HG02763 (cell line): ENCODE results near the gene BCAS1.

ENCODE experiments used
- ATAC-seq: cut with Tn5 transposase; IDR thresholded peaks from one replicate; pipeline ENCODE4 v1.9.1; 2021; ENCODE audit warnings: mild to moderate bottlenecking, moderate library complexity; ENCODE audit not compliant: unreplicated experiment

The BCAS1 gene

DNA sequence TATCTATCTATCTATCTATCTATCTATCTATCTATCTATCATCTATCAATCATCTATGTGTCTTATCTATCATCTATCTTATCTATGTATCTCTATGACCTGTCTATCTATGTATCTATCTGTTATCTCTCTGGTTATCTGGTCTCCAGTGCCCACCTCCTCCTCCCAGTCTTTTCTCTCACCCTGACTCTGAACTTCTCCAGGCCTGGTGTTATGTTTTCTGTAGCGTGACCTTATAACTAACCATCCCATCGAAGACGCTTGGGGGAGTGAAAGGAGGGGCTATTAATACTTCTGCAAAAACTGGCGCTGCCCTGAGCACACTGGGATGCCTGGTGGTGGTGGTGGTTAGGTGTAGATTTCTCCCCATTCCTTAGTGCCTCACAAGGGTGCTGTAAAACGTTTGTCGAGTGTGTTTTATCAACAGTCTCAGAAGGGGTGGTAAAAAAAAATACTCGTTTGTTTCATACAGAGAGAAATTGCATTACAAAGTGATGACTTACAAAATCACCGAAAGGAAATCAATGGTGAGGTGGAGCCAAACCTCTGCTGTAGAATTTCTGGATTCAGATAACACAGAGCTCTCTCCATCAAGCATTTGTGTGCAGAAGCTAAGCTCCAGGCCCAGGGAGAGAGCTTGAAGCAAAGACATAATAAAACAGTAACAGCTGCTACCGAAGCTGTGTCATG, 156.2 kb downstream of the BCAS1 start:
- ATAC-seq = no peak

DNA sequence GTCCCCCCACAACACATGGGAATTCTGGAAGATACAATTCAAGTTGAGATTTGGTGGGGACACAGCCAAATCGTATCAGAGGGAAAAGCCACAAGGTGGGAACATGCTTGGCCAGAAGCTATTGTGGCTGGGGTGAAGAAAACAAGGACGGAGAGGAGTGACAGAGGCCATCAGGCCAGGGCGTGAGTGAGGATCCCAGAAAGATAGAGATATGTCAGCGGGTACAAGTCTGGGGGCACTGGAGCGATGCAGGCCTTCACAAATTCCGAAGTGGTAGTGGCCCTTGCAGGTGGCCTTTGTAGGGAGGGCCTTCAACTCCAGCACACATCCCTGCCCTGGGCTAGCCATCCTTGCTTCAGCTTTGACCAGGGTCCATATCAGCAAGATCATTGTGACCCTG, 159.1 kb downstream of the BCAS1 start:
- ATAC-seq = no peak

GRCh38 chr20:53910351-53911002, 159.9 kb downstream of the BCAS1 start:
- no peak for ATAC-seq

DNA sequence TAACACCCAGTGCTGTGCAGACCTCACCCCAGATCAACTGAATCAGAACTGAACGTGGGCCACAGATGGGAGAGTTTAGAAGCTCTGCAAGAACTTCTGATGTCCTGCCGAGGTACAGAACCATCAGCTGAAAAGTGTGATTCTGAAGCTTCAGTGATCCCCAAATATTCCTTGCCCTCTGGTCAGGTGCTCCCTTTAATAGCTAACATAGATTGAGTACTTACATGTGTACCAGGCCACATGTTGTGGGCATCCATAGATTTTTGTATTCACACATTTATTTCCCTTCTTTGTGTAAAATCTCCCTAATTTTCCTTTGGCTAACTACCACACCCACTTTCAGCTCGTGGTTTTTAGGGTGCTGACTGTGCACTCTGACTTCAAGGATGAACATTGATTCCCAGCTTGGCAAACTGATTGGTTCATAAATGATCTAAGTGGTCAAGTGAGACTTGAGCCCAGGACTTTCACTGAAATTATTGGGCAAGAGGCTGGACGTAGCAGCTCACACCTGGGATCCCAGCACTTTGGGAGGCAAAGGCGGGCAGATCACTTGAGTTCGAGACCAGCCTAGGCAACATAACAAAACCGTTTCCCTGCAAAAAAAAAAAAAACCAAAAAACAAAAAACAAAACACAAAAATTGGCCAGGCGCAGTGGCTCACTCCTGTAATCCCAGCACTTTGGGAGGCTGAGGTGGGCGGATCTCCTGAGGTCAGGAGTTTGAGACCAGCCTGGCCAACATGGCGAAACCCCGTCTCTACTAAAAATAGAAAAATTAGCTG, 162.2 kb downstream of the BCAS1 start:
- ATAC-seq = no peak

GRCh38 chr20:53905820-53906191, 164.6 kb downstream of the BCAS1 start:
- ATAC-seq = no peak

DNA sequence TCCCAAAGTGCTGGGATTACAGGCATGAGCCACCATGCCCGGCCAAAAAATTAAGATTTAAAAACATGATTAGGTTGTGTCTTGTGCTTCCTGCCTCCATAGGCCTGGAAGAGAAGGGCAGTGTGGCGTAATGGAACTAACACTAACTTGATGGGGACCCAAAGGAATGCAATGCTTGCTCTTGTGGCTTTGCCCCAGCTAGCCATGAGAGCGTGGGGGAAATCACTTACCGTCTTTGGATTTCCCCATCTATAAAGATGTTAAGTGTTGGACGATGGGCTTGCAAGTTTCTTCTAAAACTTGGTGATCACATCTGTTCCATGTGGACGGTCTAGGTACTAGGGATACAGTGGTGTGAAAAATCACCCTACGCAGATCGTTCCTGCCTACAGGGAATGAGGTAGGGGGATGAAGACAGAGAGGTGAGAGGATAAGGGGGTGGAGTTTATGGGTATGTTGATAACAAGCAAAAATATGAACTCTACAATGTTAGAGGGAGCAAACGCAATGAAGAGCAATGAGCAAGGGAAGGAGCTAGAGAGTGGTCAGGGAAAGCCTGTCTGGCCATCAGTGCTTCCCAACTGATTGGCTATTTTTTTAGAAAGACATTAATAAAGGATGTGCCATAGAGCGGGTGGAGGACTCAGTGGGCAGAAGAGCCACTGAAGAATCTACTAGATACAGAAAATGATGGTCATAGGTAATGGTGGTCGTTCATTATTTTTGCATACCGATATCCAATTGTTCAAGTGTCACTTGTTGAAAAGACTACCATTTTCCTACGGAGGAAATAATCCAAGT, 165.2 kb downstream of the BCAS1 start:
- no peak for ATAC-seq

DNA sequence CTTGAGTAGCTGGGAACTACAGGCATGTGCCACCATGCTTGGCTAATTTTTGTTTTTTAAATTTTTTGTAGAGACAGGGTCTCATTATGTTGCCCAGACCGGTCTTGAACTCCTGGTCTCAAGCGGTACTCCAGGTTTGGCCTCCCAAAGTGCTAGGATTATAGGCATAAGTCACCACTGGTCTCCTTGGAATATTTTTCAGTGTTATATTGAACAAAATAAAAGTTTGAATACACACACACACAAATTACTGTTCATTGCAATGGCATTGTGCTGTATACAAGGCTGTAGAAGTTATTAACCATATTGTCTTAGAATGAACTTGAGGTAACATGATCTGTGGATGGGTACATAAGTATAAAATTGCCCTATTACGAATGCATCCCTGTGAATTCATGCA, 166.1 kb downstream of the BCAS1 start:
- ATAC-seq = no peak

DNA sequence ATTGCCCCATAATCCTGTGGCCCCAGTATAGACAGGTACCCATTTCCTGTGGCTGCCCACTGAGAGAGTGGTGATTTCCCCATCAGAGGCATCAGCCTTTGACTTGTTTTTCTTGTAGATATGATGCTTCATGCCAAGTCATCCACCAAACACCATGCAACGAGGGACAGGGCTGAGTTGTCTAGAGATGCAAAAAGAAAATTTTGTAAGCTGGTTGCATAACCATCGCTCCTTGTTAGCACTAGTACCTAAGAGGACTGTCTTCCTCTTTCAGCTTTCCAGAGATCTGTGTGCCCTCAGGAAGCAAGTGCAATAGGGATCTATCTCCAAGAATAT, 166.8 kb downstream of the BCAS1 start:
- ATAC-seq = no peak

DNA sequence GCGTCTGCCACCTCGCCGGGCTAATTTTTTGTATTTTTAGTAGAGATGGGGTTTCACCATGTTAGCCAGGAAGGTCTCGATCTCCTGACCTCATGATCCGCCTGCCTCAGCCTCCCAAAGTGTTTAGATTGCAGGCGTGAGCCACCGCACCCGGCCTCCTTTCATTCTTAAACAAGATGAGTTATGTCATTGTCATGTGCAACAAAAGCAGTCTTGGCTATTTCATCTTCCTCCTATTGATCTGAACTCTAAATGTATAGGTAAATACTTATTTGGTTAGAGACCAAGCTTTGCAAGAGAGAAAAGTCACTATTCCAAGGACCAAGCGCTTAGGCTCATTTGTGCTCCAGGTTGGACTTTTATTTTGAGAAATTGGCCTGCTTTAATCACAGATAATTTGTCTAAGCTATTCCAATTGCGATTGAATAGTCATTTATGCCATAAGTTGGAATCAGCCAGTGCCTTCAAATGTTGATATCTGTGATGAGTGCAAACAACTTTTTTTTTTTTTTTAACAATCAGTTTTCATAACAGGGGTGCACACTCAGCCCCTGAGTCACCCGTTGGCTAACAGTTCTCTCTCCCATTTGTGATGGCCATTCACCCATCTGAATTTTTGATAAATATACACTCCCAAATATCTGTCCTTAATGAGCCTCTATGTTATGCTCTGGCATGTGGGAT, 167.3 kb downstream of the BCAS1 start:
- no peak for ATAC-seq

GRCh38 chr20:53901497-53902096, 168.8 kb downstream of the BCAS1 start:
- ATAC-seq = no peak

DNA sequence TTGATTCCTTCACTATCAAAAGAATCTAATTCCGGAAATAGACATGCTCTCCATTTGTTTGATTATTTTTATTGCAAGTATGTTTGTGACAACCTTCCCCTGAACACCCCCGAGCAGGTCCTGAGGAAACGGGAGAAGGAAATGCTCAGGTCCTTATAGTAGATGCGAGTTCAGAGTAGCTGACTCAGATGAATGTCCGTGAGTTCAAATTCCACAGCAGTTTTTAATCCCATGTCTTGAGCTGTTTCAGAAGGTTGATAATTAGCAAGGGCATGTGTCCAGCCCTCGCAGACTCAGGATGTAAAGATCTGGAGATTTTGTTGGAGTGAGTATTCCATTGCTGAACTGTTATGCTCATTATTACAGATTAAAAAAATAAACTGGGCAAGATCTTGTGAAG, 169.3 kb downstream of the BCAS1 start:
- no peak for ATAC-seq

DNA sequence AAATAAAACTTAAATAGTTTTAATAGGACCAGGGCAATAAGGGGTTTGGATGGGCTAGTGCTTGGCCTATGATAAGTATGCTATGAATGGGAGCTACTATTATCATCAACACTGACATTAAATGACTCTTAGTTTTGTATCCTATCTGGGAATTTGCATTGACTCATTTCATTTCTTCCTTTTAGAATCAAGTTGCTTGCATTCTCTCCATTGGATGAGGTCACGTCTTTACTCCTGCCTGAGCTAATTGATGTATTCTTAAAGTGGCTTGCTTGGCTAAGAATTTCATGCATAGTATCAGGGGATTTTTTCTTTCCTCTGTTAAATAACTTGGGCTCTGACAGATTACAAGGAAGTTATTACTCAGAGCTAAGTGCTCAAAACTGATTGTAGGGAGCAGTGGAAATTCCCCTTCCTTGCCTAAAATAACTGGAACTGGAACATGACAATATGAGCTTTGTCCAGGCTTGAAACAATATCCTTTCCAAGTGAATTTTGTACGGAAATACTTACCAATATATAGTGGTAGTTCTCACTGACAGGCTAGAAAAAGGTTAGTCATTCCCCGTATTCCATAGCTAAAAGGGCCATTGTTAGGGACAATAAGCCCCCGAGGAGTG, 169.9 kb downstream of the BCAS1 start:
- no peak for ATAC-seq

DNA sequence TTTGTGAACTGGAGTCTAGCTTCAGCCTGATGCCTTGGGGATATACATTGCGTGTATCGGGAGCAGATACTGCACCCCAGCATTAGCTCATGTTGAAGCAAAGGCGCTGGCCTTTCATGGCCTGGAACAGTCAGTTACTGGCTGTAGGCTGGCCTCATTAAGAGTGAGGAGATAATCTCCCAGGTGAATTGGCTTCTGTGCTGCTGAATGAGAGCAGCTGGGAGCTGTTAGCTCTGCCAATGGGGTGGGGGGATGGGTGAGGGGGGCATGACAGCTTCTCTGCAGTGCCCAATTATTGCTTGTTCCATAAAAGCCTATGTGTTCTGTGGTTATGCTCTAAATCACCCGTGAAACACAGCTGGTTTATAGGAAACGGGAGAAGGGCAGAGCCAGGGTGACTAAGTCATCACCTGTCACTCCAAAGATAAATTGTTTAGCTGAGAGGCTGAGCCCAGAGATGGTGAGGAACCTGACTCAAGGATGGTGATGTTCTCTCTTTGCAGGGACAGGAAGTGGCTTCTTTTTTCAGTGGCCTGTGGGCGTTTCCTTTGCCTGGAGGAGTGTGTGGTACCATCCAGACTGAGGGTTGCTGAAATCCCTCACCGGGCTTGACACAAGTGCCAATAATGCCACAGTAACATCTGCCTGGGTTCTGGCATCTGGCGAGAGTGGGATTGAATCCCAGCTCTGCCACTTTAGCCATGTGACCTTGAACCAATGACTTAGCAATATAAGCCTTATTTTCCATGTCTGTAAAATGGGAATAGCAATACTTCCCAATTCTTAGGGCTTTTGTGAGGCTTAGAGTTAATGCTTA, 170.8 kb downstream of the BCAS1 start:
- ATAC-seq = peak; percentile 72

DNA sequence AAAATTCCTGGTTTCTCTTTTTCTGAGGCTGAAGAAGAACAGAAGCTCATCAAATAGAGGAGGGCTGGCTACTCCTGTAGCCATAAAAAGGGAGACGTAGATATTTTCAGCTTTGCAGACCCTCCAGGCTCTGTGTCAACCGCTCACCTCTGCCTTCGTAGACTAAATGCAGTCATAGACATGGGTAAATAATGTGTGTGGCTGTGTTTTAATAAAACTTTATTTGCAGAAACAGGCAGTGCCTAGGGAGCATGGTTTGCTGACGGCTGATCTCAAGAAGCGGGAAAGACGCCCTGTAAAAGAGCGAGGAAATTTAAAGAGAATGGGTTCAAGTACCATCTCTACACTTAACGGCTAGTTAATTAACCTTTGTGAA, 171.8 kb downstream of the BCAS1 start:
- ATAC-seq = no peak

DNA sequence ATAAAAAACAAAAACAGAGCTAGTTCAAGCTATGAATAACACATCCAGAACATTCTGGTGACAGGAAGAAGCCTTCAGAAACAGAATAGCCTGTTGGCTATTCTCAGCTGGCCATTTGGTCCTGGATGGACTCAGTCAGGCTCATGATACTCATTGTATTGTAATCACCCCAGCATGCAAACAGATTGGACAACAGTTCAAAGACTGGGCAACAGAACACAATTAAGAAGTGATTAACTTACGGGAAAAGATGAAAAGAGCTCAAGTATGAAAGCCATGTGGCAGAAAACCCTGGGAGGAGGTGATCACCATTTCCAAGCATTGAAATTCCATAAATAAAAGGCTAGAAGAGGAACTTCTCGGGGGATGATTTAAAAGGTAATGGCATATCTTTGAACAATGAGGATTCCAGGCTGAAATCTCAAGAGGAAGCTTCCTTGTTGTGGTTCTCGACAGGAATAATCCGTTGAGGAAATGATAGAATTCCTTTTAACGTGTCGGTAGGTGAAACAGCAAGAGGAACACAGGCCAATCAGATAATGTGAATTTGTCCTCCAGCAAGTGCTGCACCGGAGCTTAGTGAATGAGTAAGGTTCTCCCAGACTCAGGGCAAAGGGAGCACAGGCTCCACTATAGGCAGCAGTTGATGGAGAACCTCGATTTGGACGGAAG, 172.4 kb downstream of the BCAS1 start:
- no peak for ATAC-seq

GRCh38 chr20:53896647-53897046, 173.7 kb downstream of the BCAS1 start:
- no peak for ATAC-seq

- ATAC-seq = no peak
Measured at GRCh38 chr20:53896041-53896440, 174.4 kb downstream of the BCAS1 start.

DNA sequence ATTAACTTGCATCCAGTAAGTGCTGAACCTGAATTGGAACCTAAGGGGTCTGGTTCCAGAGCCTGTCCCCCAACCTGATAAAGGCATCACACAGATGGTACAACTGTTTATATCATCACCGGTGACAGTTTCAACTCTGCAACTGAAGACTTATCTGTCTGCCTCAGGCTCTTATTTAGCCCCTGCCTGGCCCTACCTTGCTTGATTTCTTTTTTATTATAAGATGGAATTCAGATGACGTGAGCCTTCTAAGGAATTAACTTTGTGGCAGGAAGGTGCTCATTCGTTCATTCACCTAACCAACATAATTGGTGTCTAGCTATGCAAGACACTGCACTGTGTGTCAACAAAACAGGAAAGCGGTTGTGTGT, 175.0 kb downstream of the BCAS1 start:
- ATAC-seq = no peak
